ENCODE measurements around the gene DAD1.
"Not testable (repeated sequence)": the region's sequence is repeated elsewhere in the genome, so short reads cannot be mapped to it uniquely, and the experiment has no call there.

The DAD1 gene

GRCh38 chr14:22567437-22567836 is 21.6 kb downstream of the DAD1 start:
- DNase-seq (ENCODE audit: low read depth), result no peak

GRCh38 chr14:22566845-22567244 is 22.2 kb downstream of the DAD1 start:
- DNase-seq (ENCODE audit: low read depth), result no peak

- DNase-seq (ENCODE audit: low read depth), result not testable (repeated sequence)
Measured at GRCh38 chr14:22566266-22566665, 22.8 kb downstream of the DAD1 start.

- no peak for DNase-seq (ENCODE audit: low read depth)
Measured at GRCh38 chr14:22565391-22565945, 23.6 kb downstream of the DAD1 start.

GRCh38 chr14:22564463-22564862 is 24.6 kb downstream of the DAD1 start:
- DNase-seq (ENCODE audit: low read depth), result no peak

- DNase-seq (ENCODE audit: low read depth), result no peak
Measured at GRCh38 chr14:22563987-22564386, 25.0 kb downstream of the DAD1 start.

GRCh38 chr14:22561661-22562579 is 27.1 kb downstream of the DAD1 start:
- DNase-seq (ENCODE audit: low read depth), result peak; percentile 68

- DNase-seq (ENCODE audit: low read depth), result no peak
Measured at GRCh38 chr14:22561366-22561660, 27.7 kb downstream of the DAD1 start.

- no peak for DNase-seq (ENCODE audit: low read depth)
Measured at GRCh38 chr14:22560662-22561365, 28.2 kb downstream of the DAD1 start.

GRCh38 chr14:22559041-22559440 is 30.0 kb downstream of the DAD1 start:
- DNase-seq (ENCODE audit: low read depth), result no peak

GRCh38 chr14:22558221-22558913 is 30.7 kb downstream of the DAD1 start:
- DNase-seq (ENCODE audit: low read depth), result peak; percentile 44

- DNase-seq (ENCODE audit: low read depth), result no peak
Measured at GRCh38 chr14:22557846-22558220, 31.2 kb downstream of the DAD1 start.

GRCh38 chr14:22556990-22557623 is 31.9 kb downstream of the DAD1 start:
- DNase-seq (ENCODE audit: low read depth), result peak; percentile 80

- peak; percentile 98 for DNase-seq (ENCODE audit: low read depth)
Measured at GRCh38 chr14:22556021-22556989, 32.7 kb downstream of the DAD1 start.

GRCh38 chr14:22555384-22556011 is 33.5 kb downstream of the DAD1 start:
- peak; percentile 44 for DNase-seq (ENCODE audit: low read depth)

GRCh38 chr14:22554498-22555383 is 34.3 kb downstream of the DAD1 start:
- no peak for DNase-seq (ENCODE audit: low read depth)

GRCh38 chr14:22553861-22554497 is 35.0 kb downstream of the DAD1 start:
- not testable (repeated sequence) for DNase-seq (ENCODE audit: low read depth)

GRCh38 chr14:22553445-22553844 is 35.6 kb downstream of the DAD1 start:
- no peak for DNase-seq (ENCODE audit: low read depth)

GRCh38 chr14:22552827-22553076 is 36.3 kb downstream of the DAD1 start:
- no peak for DNase-seq (ENCODE audit: low read depth)

Data from T follicular helper cell (primary cell).